Measurements from ENCODE around the gene CNDP2. TPM values are rescaled to one million over a fixed set of nuclear protein-coding genes. Genes with fewer than 3 reads are reported as not detected.
A peak's percentile ranks its signal among the peaks of the same experiment; 100 is the strongest.

The CNDP2 gene
- total RNA-seq, 1 donor = 38.4 TPM

- H3K4me3 ChIP-seq (ENCODE audit: low read depth, low read length) = no peak overlapping the region
- TF ChIP-seq, protein P1, sequence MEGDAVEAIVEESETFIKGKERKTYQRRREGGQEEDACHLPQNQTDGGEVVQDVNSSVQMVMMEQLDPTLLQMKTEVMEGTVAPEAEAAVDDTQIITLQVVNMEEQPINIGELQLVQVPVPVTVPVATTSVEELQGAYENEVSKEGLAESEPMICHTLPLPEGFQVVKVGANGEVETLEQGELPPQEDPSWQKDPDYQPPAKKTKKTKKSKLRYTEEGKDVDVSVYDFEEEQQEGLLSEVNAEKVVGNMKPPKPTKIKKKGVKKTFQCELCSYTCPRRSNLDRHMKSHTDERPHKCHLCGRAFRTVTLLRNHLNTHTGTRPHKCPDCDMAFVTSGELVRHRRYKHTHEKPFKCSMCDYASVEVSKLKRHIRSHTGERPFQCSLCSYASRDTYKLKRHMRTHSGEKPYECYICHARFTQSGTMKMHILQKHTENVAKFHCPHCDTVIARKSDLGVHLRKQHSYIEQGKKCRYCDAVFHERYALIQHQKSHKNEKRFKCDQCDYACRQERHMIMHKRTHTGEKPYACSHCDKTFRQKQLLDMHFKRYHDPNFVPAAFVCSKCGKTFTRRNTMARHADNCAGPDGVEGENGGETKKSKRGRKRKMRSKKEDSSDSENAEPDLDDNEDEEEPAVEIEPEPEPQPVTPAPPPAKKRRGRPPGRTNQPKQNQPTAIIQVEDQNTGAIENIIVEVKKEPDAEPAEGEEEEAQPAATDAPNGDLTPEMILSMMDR (IDR thresholded peaks at IDR 0.05; ENCODE audit: insufficient read depth, low read depth, low read length) = no peak
- DNase-seq (ENCODE audit: low read depth) = no peak
Measured at GRCh38 chr18:74549591-74550104, 53.5 kb downstream of the CNDP2 start.

DNA sequence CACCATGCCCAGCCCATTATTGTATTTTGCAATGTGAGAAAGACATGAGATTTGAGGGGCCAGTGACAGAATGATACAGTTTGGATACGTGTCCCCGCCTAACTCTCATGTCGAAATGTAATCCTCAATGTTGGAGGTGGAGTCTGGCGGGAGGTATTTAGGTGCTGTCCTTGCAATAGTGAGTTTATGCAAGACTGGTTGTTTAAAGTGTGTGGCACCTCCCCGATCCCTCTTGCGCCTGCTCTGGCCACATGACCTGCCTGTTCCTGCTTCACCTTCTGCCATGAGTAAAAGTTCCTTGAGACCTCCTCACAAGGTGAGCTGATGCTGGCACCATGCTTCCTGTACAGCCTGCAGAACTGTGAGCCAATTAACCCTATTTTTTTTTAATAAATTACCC, 54.7 kb downstream of the CNDP2 start:
- no peak overlapping the region for H3K4me3 ChIP-seq (ENCODE audit: low read depth, low read length)
- TF ChIP-seq, protein P1 (IDR thresholded peaks at IDR 0.05; ENCODE audit: insufficient read depth, low read depth, low read length) = no peak
- DNase-seq (ENCODE audit: low read depth) = no peak

DNA sequence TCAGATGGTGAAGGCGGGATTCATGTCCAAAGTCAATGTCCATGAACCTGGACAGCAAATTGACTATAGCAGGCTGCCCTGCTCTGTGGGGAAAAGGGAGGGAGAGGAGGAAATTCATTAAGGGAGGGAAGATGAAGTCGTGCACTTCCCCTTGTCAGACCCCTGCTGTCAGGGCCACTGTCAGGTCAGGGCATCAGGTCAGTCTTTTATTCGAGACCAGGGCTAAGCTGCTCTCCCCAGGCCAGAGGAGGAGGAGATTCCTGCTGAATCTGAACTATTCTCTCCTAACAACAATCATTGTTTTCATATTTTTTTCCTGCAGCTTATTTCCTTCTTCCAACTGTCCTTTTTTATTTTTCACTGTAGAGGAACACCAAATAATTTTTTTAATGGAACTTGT, 55.3 kb downstream of the CNDP2 start:
- H3K4me3 ChIP-seq (ENCODE audit: low read depth, low read length) = no peak overlapping the region
- TF ChIP-seq, protein P1 (IDR thresholded peaks at IDR 0.05; ENCODE audit: insufficient read depth, low read depth, low read length) = no peak
- no peak for DNase-seq (ENCODE audit: low read depth)

DNA sequence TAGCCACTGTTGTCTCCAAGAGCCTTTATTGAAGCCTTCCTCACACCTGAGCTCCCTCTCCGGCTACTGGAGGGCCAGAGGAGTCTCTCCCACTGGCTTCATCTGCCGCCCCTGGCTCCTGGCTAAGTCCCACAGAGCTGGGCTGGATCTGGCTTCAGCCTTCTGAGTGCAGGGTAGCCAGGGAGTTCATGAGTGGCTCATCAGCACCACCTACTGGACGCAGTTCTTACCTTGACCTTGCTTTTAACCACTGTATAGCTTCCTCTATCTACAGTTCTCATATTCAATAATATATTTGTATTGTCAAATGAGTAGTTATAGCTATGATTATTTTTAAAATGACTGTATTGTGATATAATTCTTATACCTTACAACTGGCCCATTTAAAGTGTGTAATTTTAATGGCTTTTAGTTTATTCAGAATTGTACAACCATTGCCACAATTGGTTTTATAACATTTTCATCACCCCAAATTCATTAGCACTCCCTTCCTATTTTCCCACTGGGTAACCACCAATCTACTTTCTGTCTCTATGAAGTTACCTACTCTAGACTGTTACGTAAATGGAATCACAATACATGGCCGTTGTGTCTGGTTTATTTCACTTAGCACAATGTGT, 55.9 kb downstream of the CNDP2 start:
- DNase-seq (ENCODE audit: low read depth) = peak; percentile 81
- H3K4me3 ChIP-seq (ENCODE audit: low read depth, low read length) = no peak overlapping the region
- TF ChIP-seq, protein P1 (IDR thresholded peaks at IDR 0.05; ENCODE audit: insufficient read depth, low read depth, low read length) = peak; percentile 87

- no peak overlapping the region for H3K4me3 ChIP-seq (ENCODE audit: low read depth, low read length)
- no peak for DNase-seq (ENCODE audit: low read depth)
- TF ChIP-seq, protein P1 (IDR thresholded peaks at IDR 0.05; ENCODE audit: insufficient read depth, low read depth, low read length) = no peak
Measured at GRCh38 chr18:74556126-74556525, 60.0 kb downstream of the CNDP2 start.

- H3K4me3 ChIP-seq (ENCODE audit: low read depth, low read length) = no peak overlapping the region
- no peak for DNase-seq (ENCODE audit: low read depth)
- TF ChIP-seq, protein P1 (IDR thresholded peaks at IDR 0.05; ENCODE audit: insufficient read depth, low read depth, low read length) = no peak
Measured at GRCh38 chr18:74558096-74558495, 61.9 kb downstream of the CNDP2 start.
